K562 (cell line): ENCODE measurements around the gene SLC38A10. TPM values are rescaled to one million over a fixed set of nuclear protein-coding genes. Genes with fewer than 3 reads are reported as not detected.
A peak's percentile ranks its signal among the peaks of the same experiment; 100 is the strongest.

Experiments
- CREM ChIP-seq: IDR thresholded peaks from 2 replicates; pipeline ENCODE4 v1.6.1; 2014; ENCODE audit warnings: antibody characterized with exemption, low read depth
- EGR1 ChIP-seq: fragments of 450-650 bp; conservative IDR thresholded peaks from 2 replicates; pipeline ENCODE4 v1.6.1; 2017; ENCODE audit warnings: mild to moderate bottlenecking
- ETV1 ChIP-seq: fragments of 450-650 bp; conservative IDR thresholded peaks from 2 replicates; pipeline ENCODE4 v1.6.1; 2016; ENCODE audit warnings: missing genetic modification characterization, control low read depth, low read depth, missing compliant biosample characterization
- KLF16 ChIP-seq: IDR thresholded peaks from 2 replicates; pipeline ENCODE4 v1.6.1; 2016; ENCODE audit warnings: antibody characterized with exemption
- REST ChIP-seq, 2 experiments: fragments of 450-650 bp; formaldehyde crosslinking in 1 of 2; IDR thresholded peaks; 2 replicates each; pipeline versions ENCODE4 v1.4.0 to v1.6.1; 2014 to 2020; ENCODE audit warnings: mild to moderate bottlenecking in 2 of 2, borderline replicate concordance in 1 of 2, low read depth in 1 of 2
- SMC3 ChIP-seq: conservative IDR thresholded peaks from 2 replicates; pipeline ENCODE4 v1.6.1; 2011; ENCODE audit warnings: low read depth, low read length, improper control_type of control experiment; ENCODE audit not compliant: insufficient read depth
- STAG1 ChIP-seq: sonication (generic); formaldehyde crosslinking; IDR thresholded peaks from 2 replicates; pipeline ENCODE4 v1.5.0; 2020; ENCODE audit warnings: missing genetic modification reagents, borderline replicate concordance
- ZBTB7A ChIP-seq: IDR thresholded peaks from 2 replicates; pipeline ENCODE4 v1.6.1; 2011; ENCODE audit warnings: low read depth, mild to moderate bottlenecking, low read length, moderate library complexity, borderline replicate concordance; ENCODE audit not compliant: control insufficient read depth
- ZNF263 ChIP-seq: sonication (generic); formaldehyde crosslinking; IDR thresholded peaks from 2 replicates; pipeline ENCODE4 v1.8.0; 2022; ENCODE audit warnings: mild to moderate bottlenecking, missing genetic modification reagents, borderline replicate concordance
- polyA plus RNA-seq, 8 experiments: library from polyadenylated mRNA; depleted of rRNA in 4 of 8; stranded (reverse) in 5 of 8; unstranded in 3 of 8; fragments of >200 nt; fragmentation: Nextera tagmentation in 2 of 8; fragmentation: Illumina TruSeq in 1 of 8; extraction: Ambion mirVana in 2 of 8; extraction: Trizol in 1 of 8; gene quantifications; 2 replicates each; pipeline versions ENCODE4 v1.2.1 to v1.2.3, GENCODE V29; 2011 to 2014; ENCODE audit warnings: inconsistent platforms in 1 of 8, missing spikeins in 1 of 8
- total RNA-seq, 7 experiments: library from RNA; depleted of rRNA in 6 of 7; stranded (reverse); fragments of >200 nt in 6 of 7; fragmentation: Illumina TruSeq in 2 of 7; extraction: Trizol in 2 of 7; gene quantifications; 2 replicates each; pipeline versions ENCODE4 v1.2.1 to v1.2.3, GENCODE V29; 2011 to 2021; ENCODE audit warnings: low replicate concordance in 1 of 7
- TF ChIP-seq, protein P1 (sequence below): fragments of 250-450 bp; sonication (Bioruptor Pico); IDR thresholded peaks from 2 replicates; pipeline ENCODE4 v1.4.0; 2020; ENCODE audit warnings: mild to moderate bottlenecking
- TF ChIP-seq, protein P2 (sequence below), 3 experiments: IDR thresholded peaks in 2 of 3; conservative IDR thresholded peaks in 1 of 3; 2 replicates each; pipeline ENCODE4 v1.5.1; 2011 to 2012; ENCODE audit warnings: low read length in 3 of 3, mild to moderate bottlenecking in 3 of 3, control low read depth in 2 of 3, improper control_type of control experiment in 1 of 3, inconsistent platforms in 1 of 3, low read depth in 1 of 3, mixed read lengths in 1 of 3, moderate library complexity in 1 of 3; ENCODE audit not compliant: insufficient read depth in 2 of 3
- TF ChIP-seq, protein P3 (sequence below): fragments of 450-650 bp; IDR thresholded peaks from 2 replicates; pipeline ENCODE4 v1.6.1; 2017; ENCODE audit warnings: mild to moderate bottlenecking, moderate library complexity

SLC38A10 gene
- total and polyA plus RNA-seq, 9 of the 15 experiments (the other 6 are each of a cell fraction or from before 2014, with no cell fraction given) = 0.45 to 54.2 (median 13.8) TPM

DNA sequence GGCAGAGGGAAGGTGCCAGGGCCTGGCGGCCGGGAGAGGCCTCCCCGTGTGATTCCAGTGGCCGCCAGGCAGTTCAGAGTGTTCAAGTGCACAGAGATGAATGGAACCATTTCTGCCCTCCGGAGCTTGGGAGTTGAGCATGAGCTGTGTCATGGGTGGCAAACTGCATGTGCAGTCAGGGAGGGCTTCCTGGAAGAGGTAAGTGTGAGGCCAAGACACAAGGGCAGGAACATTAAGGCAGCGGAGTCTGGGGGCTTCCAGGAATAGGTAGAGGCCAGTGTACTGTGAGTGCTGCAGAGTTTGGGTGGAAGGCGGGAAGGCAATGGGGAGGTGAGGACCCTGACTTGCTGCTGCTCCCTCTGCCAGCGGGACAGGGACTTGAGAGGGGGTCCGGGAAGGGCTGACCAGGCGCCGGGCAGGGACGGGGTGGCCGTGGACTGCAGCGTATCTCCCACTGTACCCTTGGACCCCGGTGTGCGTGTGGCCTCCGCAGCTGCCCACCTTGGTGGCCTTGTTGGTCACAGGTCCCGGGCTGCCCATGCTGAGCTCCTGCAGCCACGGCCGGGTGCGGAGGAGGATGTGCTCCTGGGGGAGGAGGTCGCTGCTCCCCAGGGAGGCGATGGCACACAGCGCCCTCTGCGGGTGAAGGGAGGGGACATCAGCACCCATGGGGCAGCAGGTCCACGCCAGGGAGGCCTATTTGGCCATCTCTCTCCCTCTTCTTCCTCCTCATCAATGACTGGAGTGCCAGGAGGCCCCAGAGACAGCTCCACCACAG is 64.9 kb downstream of the SLC38A10 start (continued):
- TF ChIP-seq ETV1 (peak; percentile 12; the same call in 1 of the 2 replicates), CREM (peak; percentile 58), KLF16 (0 out of 2 replicates have a peak, but pooled peaks have one; percentile 6), STAG1 (CRISPR knock-in tag) (peak; percentile 57; the same call in 1 of the 2 replicates), EGR1 (peak; percentile 74), REST (IDR thresholded peaks at IDR 0.05; ENCODE audit: borderline replicate concordance) (peak; percentile 65), REST (CRISPR knock-in tag; IDR thresholded peaks at IDR 0.05; ENCODE audit: low read depth) (no peak), SMC3 (peak; percentile 79), ZBTB7A (peak; percentile 63; the same call in 1 of the 2 replicates), ZNF263 (peak; percentile 96)
- TF ChIP-seq, protein P1, sequence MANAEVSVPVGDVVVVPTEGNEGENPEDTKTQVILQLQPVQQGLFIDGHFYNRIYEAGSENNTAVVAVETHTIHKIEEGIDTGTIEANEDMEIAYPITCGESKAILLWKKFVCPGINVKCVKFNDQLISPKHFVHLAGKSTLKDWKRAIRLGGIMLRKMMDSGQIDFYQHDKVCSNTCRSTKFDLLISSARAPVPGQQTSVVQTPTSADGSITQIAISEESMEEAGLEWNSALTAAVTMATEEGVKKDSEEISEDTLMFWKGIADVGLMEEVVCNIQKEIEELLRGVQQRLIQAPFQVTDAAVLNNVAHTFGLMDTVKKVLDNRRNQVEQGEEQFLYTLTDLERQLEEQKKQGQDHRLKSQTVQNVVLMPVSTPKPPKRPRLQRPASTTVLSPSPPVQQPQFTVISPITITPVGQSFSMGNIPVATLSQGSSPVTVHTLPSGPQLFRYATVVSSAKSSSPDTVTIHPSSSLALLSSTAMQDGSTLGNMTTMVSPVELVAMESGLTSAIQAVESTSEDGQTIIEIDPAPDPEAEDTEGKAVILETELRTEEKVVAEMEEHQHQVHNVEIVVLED = no peak
- TF ChIP-seq, protein P2, sequence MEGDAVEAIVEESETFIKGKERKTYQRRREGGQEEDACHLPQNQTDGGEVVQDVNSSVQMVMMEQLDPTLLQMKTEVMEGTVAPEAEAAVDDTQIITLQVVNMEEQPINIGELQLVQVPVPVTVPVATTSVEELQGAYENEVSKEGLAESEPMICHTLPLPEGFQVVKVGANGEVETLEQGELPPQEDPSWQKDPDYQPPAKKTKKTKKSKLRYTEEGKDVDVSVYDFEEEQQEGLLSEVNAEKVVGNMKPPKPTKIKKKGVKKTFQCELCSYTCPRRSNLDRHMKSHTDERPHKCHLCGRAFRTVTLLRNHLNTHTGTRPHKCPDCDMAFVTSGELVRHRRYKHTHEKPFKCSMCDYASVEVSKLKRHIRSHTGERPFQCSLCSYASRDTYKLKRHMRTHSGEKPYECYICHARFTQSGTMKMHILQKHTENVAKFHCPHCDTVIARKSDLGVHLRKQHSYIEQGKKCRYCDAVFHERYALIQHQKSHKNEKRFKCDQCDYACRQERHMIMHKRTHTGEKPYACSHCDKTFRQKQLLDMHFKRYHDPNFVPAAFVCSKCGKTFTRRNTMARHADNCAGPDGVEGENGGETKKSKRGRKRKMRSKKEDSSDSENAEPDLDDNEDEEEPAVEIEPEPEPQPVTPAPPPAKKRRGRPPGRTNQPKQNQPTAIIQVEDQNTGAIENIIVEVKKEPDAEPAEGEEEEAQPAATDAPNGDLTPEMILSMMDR (IDR thresholded peaks at IDR 0.05 in 2 of 3, conservative IDR thresholded peaks at IDR 0.05 in 1 of 3; ENCODE audit: insufficient read depth in 2 of 3, low read depth in 1 of 3, low read length in 3 of 3) = peak; percentile 86 to 93 (median 88)
- TF ChIP-seq, protein P3, sequence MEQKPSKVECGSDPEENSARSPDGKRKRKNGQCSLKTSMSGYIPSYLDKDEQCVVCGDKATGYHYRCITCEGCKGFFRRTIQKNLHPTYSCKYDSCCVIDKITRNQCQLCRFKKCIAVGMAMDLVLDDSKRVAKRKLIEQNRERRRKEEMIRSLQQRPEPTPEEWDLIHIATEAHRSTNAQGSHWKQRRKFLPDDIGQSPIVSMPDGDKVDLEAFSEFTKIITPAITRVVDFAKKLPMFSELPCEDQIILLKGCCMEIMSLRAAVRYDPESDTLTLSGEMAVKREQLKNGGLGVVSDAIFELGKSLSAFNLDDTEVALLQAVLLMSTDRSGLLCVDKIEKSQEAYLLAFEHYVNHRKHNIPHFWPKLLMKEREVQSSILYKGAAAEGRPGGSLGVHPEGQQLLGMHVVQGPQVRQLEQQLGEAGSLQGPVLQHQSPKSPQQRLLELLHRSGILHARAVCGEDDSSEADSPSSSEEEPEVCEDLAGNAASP = no peak
